HS-5 (cell line): ENCODE results near the gene PRPF40B.

Experiments used
- DNase-seq: peaks from one replicate; pipeline ENCODE4 v3.0.0-alpha.2; 2012; ENCODE audit warnings: low read depth

Gene PRPF40B

DNA sequence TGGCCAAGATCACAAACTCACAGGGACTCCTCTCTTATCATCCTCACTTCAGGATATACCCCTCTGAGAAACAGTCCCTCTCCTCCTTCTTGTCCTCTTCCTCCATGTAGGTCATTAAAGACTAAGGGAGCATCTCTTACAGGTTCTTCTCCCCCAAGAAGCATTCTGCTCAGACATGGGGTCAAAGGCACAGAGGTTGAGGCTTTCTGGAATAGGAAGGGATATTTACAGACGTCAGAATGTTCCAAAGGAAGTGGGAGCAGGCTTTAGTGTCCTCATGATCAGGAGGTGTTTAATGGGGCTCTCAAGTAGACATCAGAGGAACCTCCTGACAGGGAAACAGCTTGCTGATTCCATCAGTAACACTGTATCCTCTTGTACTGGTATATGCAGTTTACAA, 36.4 kb downstream of the PRPF40B start:
- DNase-seq, result no peak

- DNase-seq, result no peak
Measured at GRCh38 chr12:49661191-49661590, 37.8 kb downstream of the PRPF40B start.

GRCh38 chr12:49661746-49662145, 38.4 kb downstream of the PRPF40B start:
- DNase-seq, result no peak

DNA sequence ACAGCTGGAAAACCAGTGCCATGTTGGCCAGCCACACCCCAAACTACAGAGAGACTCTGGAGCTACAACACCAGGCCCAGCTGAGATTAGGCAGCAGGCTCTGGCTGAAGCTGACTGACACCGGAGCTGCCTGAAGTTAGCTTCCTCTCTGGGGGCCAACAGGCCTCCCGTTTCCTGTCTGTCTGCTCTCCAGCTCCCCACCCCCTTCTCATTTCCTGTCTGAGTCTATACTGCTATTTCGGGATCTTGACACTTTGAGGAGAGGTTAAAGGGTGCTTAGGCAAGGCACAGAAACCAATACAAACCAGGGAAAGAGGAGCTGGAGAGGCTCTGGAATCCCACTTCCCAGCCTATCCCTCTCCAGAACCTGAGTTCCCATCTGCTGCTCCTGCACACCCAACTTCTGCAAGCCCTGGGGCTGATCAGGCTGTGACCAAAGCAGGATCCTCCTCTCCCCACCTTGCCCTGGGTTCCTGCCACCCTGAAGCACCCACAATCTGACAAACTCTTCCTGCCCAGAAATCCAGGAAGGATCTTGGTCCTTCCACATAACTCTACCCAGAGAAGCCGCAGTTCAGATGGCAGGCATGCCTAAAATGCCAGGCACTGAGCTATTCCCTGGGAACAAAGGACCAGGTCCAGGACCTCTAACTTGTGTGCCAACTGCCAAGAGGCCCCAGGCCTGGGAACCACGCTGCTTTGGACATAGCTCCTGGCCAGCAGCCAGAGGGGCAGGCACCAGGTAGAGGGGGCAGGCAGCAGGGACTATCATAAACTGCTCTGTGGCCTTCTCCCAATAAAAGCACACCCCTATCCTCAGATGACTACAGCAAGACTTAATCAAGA, 39.9 kb downstream of the PRPF40B start:
- DNase-seq, result peak; percentile 71

DNA sequence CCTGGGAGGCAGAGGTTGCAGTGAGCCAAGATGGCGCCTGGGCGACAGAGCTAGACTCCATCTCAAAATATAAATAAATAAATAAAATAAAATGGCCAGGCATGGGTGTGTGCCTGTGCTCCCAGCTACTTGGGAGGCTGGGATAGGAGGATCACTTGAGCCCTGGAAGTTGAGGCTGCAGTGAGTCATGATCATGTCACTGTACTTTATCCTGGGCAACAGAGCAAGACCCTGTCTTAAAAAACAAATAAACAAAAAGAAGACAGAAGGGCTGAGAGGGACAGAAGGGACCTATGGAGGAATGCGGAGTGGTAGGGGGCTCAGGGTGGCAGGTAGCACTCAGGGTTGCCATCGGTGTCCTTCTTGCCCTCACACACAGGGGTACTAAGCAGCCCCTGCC, 40.8 kb downstream of the PRPF40B start:
- no peak for DNase-seq

DNA sequence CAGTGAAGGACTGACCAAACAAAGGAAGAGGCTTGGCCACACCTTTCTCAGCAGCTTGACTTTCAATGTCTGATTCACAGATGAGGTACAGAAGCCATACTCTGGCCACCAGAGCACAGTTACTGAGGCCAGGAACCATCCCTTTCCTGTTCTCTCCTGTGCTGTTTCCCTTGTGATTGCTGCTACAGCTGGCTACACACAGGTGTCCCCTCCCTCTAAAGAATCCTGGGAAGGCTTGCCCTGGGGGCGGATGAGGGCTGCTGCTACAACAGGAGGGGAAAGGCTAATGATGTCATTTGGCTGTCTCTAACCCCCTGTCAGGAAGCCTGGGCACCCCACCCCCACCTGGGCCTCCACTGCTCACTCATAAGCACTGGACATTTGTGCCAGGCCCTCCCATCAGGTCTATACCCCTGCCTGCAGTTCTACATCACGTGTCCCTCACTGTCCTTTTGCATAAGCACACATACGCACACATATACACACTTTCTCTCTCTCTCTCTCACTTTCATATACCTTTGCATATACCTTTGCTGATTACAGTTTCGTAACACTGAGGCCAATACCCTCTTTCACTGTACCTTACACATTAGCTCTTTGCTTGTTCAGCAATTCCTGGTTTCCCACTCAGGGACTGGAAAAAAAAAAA, 41.4 kb downstream of the PRPF40B start:
- DNase-seq, result no peak

- DNase-seq, result no peak
Measured at GRCh38 chr12:49665384-49665783, 42.0 kb downstream of the PRPF40B start.

- DNase-seq, result no peak
Measured at GRCh38 chr12:49666176-49666575, 42.8 kb downstream of the PRPF40B start.

- DNase-seq, result no peak
Measured at GRCh38 chr12:49667325-49668090, 44.1 kb downstream of the PRPF40B start.

DNA sequence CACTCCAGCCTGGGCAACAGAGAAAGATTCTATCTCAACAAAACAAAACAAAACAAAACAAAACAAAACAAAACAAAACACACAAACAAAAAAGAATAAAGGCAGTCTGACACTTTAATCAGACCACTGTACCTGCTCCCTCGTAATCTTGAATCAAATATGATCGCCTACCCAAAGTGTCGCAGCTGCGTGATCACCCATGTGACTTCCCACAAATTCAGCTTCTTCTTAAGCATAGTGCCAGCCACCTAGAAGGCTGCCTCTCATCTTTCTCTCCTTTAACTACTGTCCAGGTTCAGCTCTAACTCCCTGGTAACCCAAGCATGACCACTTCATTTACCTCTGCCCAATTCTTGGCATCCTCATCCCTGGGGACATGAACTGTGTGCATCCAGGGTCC, 46.4 kb downstream of the PRPF40B start:
- DNase-seq, result no peak

GRCh38 chr12:49671031-49671765, 47.8 kb downstream of the PRPF40B start:
- no peak for DNase-seq

GRCh38 chr12:49672301-49673217, 49.2 kb downstream of the PRPF40B start:
- DNase-seq, result no peak

DNA sequence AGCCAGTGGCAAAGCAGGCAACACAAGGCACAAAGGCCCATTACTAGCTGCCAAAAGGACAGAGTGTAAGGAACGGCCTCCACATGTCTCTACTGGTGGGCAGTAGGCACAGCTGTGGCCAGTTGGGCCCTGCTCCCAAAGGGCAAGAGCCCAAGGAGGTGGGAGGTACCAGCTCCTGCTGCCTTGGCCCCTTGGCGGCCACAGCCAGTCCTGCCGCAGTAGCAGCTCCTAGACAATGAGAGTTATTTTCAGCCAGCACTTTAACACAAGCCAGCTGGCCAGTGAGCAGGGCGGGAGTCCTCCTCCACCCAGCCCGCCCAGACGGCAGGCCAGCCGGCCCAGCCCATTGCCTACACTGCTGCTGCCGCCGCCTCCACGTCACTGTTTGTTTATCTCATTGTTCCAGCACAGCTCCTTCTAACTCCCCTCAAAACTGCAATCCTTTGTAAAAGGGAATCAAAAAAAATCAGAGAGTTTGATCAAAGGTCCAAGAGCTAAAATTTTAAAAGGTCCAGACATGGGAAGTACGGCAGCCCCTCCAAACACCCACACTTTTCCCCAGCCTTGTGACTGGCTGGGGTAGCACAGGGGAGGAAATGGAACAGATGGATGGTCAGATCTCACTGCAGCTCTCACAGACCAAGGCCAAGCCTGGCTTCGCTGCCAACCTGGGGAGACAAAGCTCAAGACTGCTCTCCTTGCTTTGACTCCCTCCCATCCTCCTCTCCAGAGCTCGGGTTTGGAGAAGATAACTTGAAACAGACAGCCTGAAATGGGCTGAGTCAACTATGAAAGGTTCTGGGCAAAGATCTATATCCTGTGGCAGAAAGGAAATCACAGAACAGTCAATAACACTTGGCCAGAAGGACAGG, 50.3 kb downstream of the PRPF40B start:
- peak; percentile 53 for DNase-seq

GRCh38 chr12:49674318-49674981, 51.1 kb downstream of the PRPF40B start:
- no peak for DNase-seq

DNA sequence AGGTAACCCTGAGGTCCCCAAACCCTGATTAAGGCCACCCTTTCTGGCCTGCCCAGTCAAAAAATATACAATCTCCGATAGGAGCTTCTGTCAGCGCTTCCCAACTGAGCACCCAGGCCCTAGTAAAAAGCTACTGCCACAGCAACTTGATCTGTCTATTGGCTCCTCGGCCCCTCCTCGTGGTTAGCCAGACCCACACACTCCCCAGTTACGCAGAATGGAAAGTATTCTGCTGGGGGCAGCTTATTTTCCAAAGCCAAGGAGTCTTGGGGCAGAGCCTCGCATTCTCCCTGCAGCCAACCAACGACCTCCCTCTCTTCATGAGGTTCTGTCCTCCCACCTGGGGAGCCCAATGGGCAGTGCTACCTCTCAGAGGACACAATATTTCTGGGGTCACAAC, 51.8 kb downstream of the PRPF40B start:
- no peak for DNase-seq

DNA sequence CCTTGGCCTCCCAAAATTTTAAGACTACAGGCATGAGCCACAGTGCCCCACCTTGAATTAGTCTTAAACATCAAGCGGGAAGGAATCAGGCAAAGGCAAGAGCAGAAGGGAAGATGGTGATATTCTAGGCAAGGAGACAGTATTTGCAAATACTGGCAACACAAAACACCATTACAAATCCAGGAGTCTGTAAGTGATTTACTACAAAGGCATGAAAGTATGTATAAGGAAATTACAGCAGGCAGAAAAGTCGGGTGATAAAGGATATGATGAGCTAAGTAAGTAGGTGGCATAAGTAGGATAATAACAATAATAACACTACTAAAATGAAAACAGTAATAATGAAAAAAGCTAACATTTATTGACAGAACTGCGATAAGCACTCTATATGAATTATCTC, 55.4 kb downstream of the PRPF40B start:
- DNase-seq, result no peak

- DNase-seq, result no peak
Measured at GRCh38 chr12:49680075-49680474, 56.7 kb downstream of the PRPF40B start.

GRCh38 chr12:49683599-49684309, 60.4 kb downstream of the PRPF40B start:
- DNase-seq, result no peak

- no peak for DNase-seq
Measured at GRCh38 chr12:49684310-49684854, 61.0 kb downstream of the PRPF40B start.
